ENCODE data around the gene PYY. TPM values are rescaled to one million over a fixed set of nuclear protein-coding genes. Genes with fewer than 3 reads are reported as not detected.
"Not testable (repeated sequence)": the region's sequence is repeated elsewhere in the genome, so short reads cannot be mapped to it uniquely, and the experiment has no call there.

Gene PYY
- polyA plus RNA-seq, 3 donors = not detected

GRCh38 chr17:43940630-43941029, 13.1 kb downstream of the PYY start:
- intact Hi-C loops (cut with micrococcal nuclease) = loop anchor here (5.0 kb wide), 2 partner anchors 102 to 227 kb away; no protein-coding TSS in a partner anchor
- Histone ChIP-seq H3K36me3 (replicated peaks in 1 of 2; ENCODE audit: control insufficient read depth in 1 of 2, insufficient read depth in 2 of 2, low read length in 2 of 2) (no peaks in the 10 kb centered on the region), H4K20me1 (ENCODE audit: insufficient read depth, low read length) (no peaks in the 10 kb centered on the region), H3K4me1 (ENCODE audit: control insufficient read depth in 1 of 2, insufficient read depth in 2 of 2, low read length in 2 of 2) (peaks cover 13 to 21% of the 10 kb centered on the region in 2 donors), H3K27me3 (ENCODE audit: control insufficient read depth in 2 of 2, insufficient read depth in 2 of 2, low read length in 2 of 2) (peaks cover 0 to 24% of the 10 kb centered on the region in 2 donors), H3K27ac (ENCODE audit: low read depth in 1 of 2, low read length in 2 of 2) (no peak overlapping the region), H3K9ac (ENCODE audit: insufficient read depth, low read length, poor library complexity, severe bottlenecking) (no peak overlapping the region), H3K9me3 (replicated peaks in 1 of 2; ENCODE audit: control insufficient read depth in 1 of 2, insufficient read depth in 1 of 2, low read length in 2 of 2) (no peaks in the 10 kb centered on the region), H3K4me3 (replicated peaks in 1 of 3; ENCODE audit: low read depth in 2 of 3, low read length in 3 of 3) (no peak overlapping the region), H3K4me2 (replicated peaks; ENCODE audit: extremely low read depth, low read length, poor library complexity, severe bottlenecking) (no peak overlapping the region), H3K79me2 (ENCODE audit: insufficient read depth, low read length) (no peaks in the 10 kb centered on the region), H2AFZ (ENCODE audit: insufficient read depth, low read depth, low read length, poor library complexity, severe bottlenecking) (no peak overlapping the region)
- H3K27me3 Mint-ChIP-seq (ENCODE audit: low read depth in 3 of 3) = peaks cover 26 to 38% (median 33%) of the 10 kb centered on the region in 3 donors
- no peak for DNase-seq
- H3K27ac Mint-ChIP-seq = no peak overlapping the region
- H3K36me3 Mint-ChIP-seq = peaks cover 0 to 3% of the 10 kb centered on the region in 2 donors
- H3K9me3 Mint-ChIP-seq = peaks cover 0 to 8% (median 0%) of the 10 kb centered on the region in 7 donors
- TF ChIP-seq CTCF (IDR thresholded peaks at IDR 0.05) = peak; percentile 47
- peaks cover 22% of the 10 kb centered on the region for H3K4me1 Mint-ChIP-seq
- WGBS (ENCODE audit: insufficient coverage) = 78% methylated on average over 3 of the region's 7 CpGs
- H3K4me3 Mint-ChIP-seq = no peak overlapping the region

GRCh38 chr17:43939886-43940285, 13.9 kb downstream of the PYY start:
- H3K4me3 Mint-ChIP-seq = peak overlapping the region in 1 of 2 donors; percentile 51
- H3K9me3 Mint-ChIP-seq = peaks cover 0 to 8% (median 0%) of the 10 kb centered on the region in 7 donors
- peaks cover 0 to 3% of the 10 kb centered on the region in 2 donors for H3K36me3 Mint-ChIP-seq

GRCh38 chr17:43939452-43939851, 14.3 kb downstream of the PYY start:
- DNase-seq; H3K36me3 ChIP-seq (replicated peaks in 1 of 2; ENCODE audit: control insufficient read depth in 1 of 2, insufficient read depth in 2 of 2, low read length in 2 of 2); intact Hi-C loops (cut with micrococcal nuclease); H3K79me2 ChIP-seq (ENCODE audit: insufficient read depth, low read length); H3K4me2 ChIP-seq (replicated peaks; ENCODE audit: extremely low read depth, low read length, poor library complexity, severe bottlenecking); H3K36me3 Mint-ChIP-seq; H3K9ac ChIP-seq (ENCODE audit: insufficient read depth, low read length, poor library complexity, severe bottlenecking); H3K27ac ChIP-seq (ENCODE audit: low read depth in 1 of 2, low read length in 2 of 2); H3K4me3 ChIP-seq (replicated peaks in 1 of 3; ENCODE audit: low read depth in 2 of 3, low read length in 3 of 3); H3K9me3 Mint-ChIP-seq; H4K20me1 ChIP-seq (ENCODE audit: insufficient read depth, low read length); H2AFZ ChIP-seq (ENCODE audit: insufficient read depth, low read depth, low read length, poor library complexity, severe bottlenecking); H3K9me3 ChIP-seq (replicated peaks in 1 of 2; ENCODE audit: control insufficient read depth in 1 of 2, insufficient read depth in 1 of 2, low read length in 2 of 2): not testable (repeated sequence)
- H3K27me3 ChIP-seq (ENCODE audit: control insufficient read depth in 2 of 2, insufficient read depth in 2 of 2, low read length in 2 of 2) = peaks cover 0 to 24% of the 10 kb centered on the region in 2 donors
- whole genome bisulfite sequencing (ENCODE audit: insufficient coverage) = 100% methylated on average over 2 of the region's 3 CpGs
- H3K27ac Mint-ChIP-seq = peak overlapping the region in 1 of 7 donors; percentile 40
- H3K4me3 Mint-ChIP-seq = peak overlapping the region in 1 of 2 donors; percentile 71
- H3K4me1 Mint-ChIP-seq = peaks cover 18% of the 10 kb centered on the region
- peaks cover 13 to 20% of the 10 kb centered on the region in 2 donors for H3K4me1 ChIP-seq (ENCODE audit: control insufficient read depth in 1 of 2, insufficient read depth in 2 of 2, low read length in 2 of 2)
- peaks cover 27 to 39% (median 33%) of the 10 kb centered on the region in 3 donors for H3K27me3 Mint-ChIP-seq (ENCODE audit: low read depth in 3 of 3)

More at GRCh38 chr17:43939886-43940285, 13.9 kb downstream of the PYY start:
- Histone ChIP-seq H3K4me3 (replicated peaks in 1 of 3; ENCODE audit: low read depth in 2 of 3, low read length in 3 of 3) (no peak overlapping the region), H4K20me1 (ENCODE audit: insufficient read depth, low read length) (no peaks in the 10 kb centered on the region), H3K9me3 (replicated peaks in 1 of 2; ENCODE audit: control insufficient read depth in 1 of 2, insufficient read depth in 1 of 2, low read length in 2 of 2) (no peaks in the 10 kb centered on the region), H3K27ac (ENCODE audit: low read depth in 1 of 2, low read length in 2 of 2) (no peak overlapping the region), H3K79me2 (ENCODE audit: insufficient read depth, low read length) (no peaks in the 10 kb centered on the region), H3K27me3 (ENCODE audit: control insufficient read depth in 2 of 2, insufficient read depth in 2 of 2, low read length in 2 of 2) (peaks cover 0 to 24% of the 10 kb centered on the region in 2 donors), H3K4me2 (replicated peaks; ENCODE audit: extremely low read depth, low read length, poor library complexity, severe bottlenecking) (no peak overlapping the region), H3K36me3 (replicated peaks in 1 of 2; ENCODE audit: control insufficient read depth in 1 of 2, insufficient read depth in 2 of 2, low read length in 2 of 2) (no peaks in the 10 kb centered on the region), H2AFZ (ENCODE audit: insufficient read depth, low read depth, low read length, poor library complexity, severe bottlenecking) (no peak overlapping the region), H3K4me1 (ENCODE audit: control insufficient read depth in 1 of 2, insufficient read depth in 2 of 2, low read length in 2 of 2) (peaks cover 13 to 21% of the 10 kb centered on the region in 2 donors), H3K9ac (ENCODE audit: insufficient read depth, low read length, poor library complexity, severe bottlenecking) (no peak overlapping the region)
- Mint-ChIP-seq H3K4me1 (peaks cover 22% of the 10 kb centered on the region), H3K27me3 (ENCODE audit: low read depth in 3 of 3) (peaks cover 27 to 39% (median 33%) of the 10 kb centered on the region in 3 donors), H3K27ac (no peak overlapping the region)
- no peak for DNase-seq
- intact Hi-C loops (cut with micrococcal nuclease) = loop anchor here (5.0 kb wide), 2 partner anchors 102 to 227 kb away; no protein-coding TSS in a partner anchor
- no peak for TF ChIP-seq CTCF (IDR thresholded peaks at IDR 0.05)
- WGBS (ENCODE audit: insufficient coverage) = 90% methylated on average over 2 of the region's 5 CpGs
